Right lobe of liver (tissue), 6 donors: ENCODE data around the gene PADI2. TPM values are rescaled to one million over a fixed set of nuclear protein-coding genes. Genes with fewer than 3 reads are reported as not detected.

Experiments used
- ATAC-seq, 4 donors: fragments of 200-7000 bp; cut with Tn5 transposase; one replicate each; pipeline ENCODE4 v1.9.1; 2020; ENCODE audit warnings: mild to moderate bottlenecking in 4 of 4, moderate library complexity in 4 of 4
- DNase-seq, 3 donors: peaks; one replicate each; pipeline ENCODE4 v3.0.0-alpha.2; 2020
- H3K27ac ChIP-seq, 3 donors: fragments of 200-600 bp; one replicate each; pipeline ENCODE4 v1.8.0; 2022
- H3K27me3 ChIP-seq, 2 donors: fragments of 200-600 bp; one replicate each; pipeline ENCODE4 v1.8.0; 2022
- H3K36me3 ChIP-seq, 4 donors: fragments of 200-600 bp; sonication (generic) in 1 of 4; one replicate each; pipeline versions ENCODE4 v1.5.1 to v1.8.0; 2017 to 2022; ENCODE audit warnings: control low read depth in 1 of 4
- H3K4me1 ChIP-seq, 4 donors: fragments of 200-600 bp; sonication (generic) in 1 of 4; one replicate each; pipeline versions ENCODE4 v1.5.1 to v1.8.0; 2017 to 2022; ENCODE audit warnings: control low read depth in 1 of 4
- H3K4me3 ChIP-seq, 3 donors: fragments of 200-600 bp; one replicate each; pipeline ENCODE4 v1.8.0; 2022
- H3K9me3 ChIP-seq, 4 donors: fragments of 200-600 bp; sonication (generic) in 1 of 4; one replicate each; pipeline versions ENCODE4 v1.5.1 to v1.8.0; 2017 to 2022; ENCODE audit warnings: control low read depth in 1 of 4
- POLR2A ChIP-seq: fragments of 450-650 bp; IDR thresholded peaks from one replicate; pipeline ENCODE4 v1.6.1; 2017; ENCODE audit warnings: antibody characterized with exemption, mild to moderate bottlenecking
- WGBS: methylation state at CpG from one replicate; pipeline ENCODE4 v1.1.6; 2018; ENCODE audit warnings: low coverage, low lambda C conversion rate; ENCODE audit not compliant: insufficient coverage; ENCODE audit errors: missing lambda C conversion rate; 5-methylcytosine and 5-hydroxymethylcytosine counted together
- intact Hi-C, 2 donors: fragments of 100-400 bp; cut with DNase I; formaldehyde crosslinking; loops; one replicate each; pipeline versions ENCODE4 v1.11.2 to v1.14.1; 2022
- total RNA-seq, 6 experiments: library from RNA; depleted of rRNA in 2 of 6; stranded (reverse); fragments of >200 nt in 2 of 6; fragmentation: NEBNext Ultra II Directional in 3 of 6; extraction: Animal tissue kit (Norgen Biotek cat#: 25700) in 3 of 6; gene quantifications; one replicate each; pipeline versions ENCODE4 v1.1.0 to v1.2.4, GENCODE V29; 2016 to 2023
- TF ChIP-seq, protein P1 (sequence below), 4 donors: fragments of 200-600 bp in 3 of 4; fragments of 450-650 bp in 1 of 4; IDR thresholded peaks; one replicate each; pipeline versions ENCODE4 v1.5.1 to v1.8.0; 2016 to 2022; ENCODE audit warnings: antibody characterized with exemption in 4 of 4, mild to moderate bottlenecking in 2 of 4
- donor health status: DM: no; HTN: yes; CAD: no.
- donor health status: DM: no; HTN: no; CAD: no.
- donor health status: DM: no; HTN: no; CAD: no.
- donor health status: DM: no; HTN: yes; CAD: no.
- donor health status: DM: no; HTN: yes; CAD: no.

PADI2 gene
- total RNA-seq, 6 experiments from 2014 or later, result 0.20 to 1.4 (median 0.78) TPM

DNA sequence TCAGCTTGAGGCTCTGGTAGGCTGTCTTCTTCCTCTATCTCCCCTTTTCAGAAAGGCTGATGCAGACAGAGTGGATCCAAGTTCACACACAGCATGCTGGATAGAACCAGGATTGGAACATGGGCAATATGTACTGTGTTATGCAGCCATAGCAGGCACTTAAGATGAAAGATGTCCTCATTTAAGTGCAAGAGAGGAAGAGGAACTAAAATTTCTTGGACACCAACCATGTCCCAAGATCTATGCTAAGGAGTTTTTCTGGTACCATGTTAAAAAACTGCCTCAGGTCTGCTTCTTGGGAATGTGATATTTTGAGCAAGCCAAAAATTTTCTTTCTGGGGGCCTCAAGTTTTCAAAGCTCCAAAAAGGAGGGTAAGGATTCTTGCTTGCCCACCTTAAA lies 66.6 kb downstream of the PADI2 start:
- H3K4me1 ChIP-seq, result peaks cover 0 to 29% (median 9%) of the 10 kb centered on the region in 4 donors
- no peak for ATAC-seq
- TF ChIP-seq, protein P1, sequence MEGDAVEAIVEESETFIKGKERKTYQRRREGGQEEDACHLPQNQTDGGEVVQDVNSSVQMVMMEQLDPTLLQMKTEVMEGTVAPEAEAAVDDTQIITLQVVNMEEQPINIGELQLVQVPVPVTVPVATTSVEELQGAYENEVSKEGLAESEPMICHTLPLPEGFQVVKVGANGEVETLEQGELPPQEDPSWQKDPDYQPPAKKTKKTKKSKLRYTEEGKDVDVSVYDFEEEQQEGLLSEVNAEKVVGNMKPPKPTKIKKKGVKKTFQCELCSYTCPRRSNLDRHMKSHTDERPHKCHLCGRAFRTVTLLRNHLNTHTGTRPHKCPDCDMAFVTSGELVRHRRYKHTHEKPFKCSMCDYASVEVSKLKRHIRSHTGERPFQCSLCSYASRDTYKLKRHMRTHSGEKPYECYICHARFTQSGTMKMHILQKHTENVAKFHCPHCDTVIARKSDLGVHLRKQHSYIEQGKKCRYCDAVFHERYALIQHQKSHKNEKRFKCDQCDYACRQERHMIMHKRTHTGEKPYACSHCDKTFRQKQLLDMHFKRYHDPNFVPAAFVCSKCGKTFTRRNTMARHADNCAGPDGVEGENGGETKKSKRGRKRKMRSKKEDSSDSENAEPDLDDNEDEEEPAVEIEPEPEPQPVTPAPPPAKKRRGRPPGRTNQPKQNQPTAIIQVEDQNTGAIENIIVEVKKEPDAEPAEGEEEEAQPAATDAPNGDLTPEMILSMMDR (IDR thresholded peaks at IDR 0.05), result no peak
- TF ChIP-seq POLR2A, result no peak
- no peaks in the 10 kb centered on the region for H3K9me3 ChIP-seq
- H3K27ac ChIP-seq, result peak overlapping the region in 2 of 3 donors; percentile 94 to 97
- intact Hi-C loops, result no loop called here
- H3K27me3 ChIP-seq, result no peaks in the 10 kb centered on the region
- no peak for DNase-seq
- H3K36me3 ChIP-seq, result peaks cover 0 to 19% (median 3%) of the 10 kb centered on the region in 4 donors
- peak overlapping the region; percentile 63 to 93 (median 86) for H3K4me3 ChIP-seq

DNA sequence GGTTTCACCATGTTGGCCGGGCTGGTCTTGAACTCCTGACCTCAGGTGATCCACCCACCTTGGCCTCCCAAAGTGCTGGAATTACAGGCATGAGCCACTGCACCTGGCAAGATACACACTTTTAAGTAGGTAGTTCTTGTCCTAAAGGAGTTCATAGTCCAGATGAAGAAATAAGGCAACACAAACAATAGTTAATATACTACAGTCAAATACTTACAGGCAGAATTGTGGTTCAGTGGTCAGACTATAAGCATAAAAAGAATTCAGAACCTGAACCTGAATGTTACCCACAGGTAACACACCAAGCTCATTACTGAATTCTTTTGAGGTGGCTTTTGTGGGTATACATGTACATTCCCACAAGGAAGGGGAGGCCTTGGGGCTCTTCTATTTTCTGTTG lies 67.2 kb downstream of the PADI2 start:
- no peaks in the 10 kb centered on the region for H3K27me3 ChIP-seq
- H3K27ac ChIP-seq, result peak overlapping the region in 2 of 3 donors; percentile 94 to 97
- peaks cover 0 to 19% (median 3%) of the 10 kb centered on the region in 4 donors for H3K36me3 ChIP-seq
- TF ChIP-seq POLR2A, result no peak
- TF ChIP-seq, protein P1 (IDR thresholded peaks at IDR 0.05), result no peak
- peaks cover 0 to 35% (median 9%) of the 10 kb centered on the region in 4 donors for H3K4me1 ChIP-seq
- H3K9me3 ChIP-seq, result no peaks in the 10 kb centered on the region
- intact Hi-C loops, result no loop called here
- ATAC-seq (peak in 1 of 4 donors; percentile 2), DNase-seq (no peak)
- no CpG with 5 or more reads among the region's 1 CpG for WGBS
- peak overlapping the region in 2 of 3 donors; percentile 86 to 93 for H3K4me3 ChIP-seq

DNA sequence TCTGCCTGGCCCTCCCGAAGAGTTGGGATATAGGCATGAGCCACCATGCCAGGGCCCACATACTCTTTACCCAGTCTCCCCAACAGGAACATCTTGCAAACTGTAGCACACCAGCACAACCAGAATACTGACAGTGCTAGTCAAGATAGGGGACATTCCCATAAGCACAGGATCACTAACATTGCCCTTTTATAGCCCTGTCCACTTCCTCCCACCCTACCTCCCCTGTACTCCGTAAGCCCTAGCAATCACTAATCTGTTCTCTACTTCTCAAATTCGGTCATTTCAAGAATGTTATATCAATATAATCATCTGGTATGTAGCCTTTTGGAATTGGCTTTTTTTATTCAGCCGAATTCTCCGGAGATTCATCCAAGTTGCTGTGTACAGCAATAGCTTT lies 71.3 kb downstream of the PADI2 start:
- peaks cover 0 to 2% (median 0%) of the 10 kb centered on the region in 4 donors for H3K9me3 ChIP-seq
- H3K27me3 ChIP-seq, result no peaks in the 10 kb centered on the region
- 88% methylated on average over 5 of the region's 5 CpGs for WGBS
- H3K36me3 ChIP-seq, result peaks cover 0 to 37% (median 20%) of the 10 kb centered on the region in 4 donors
- no peak overlapping the region for H3K4me3 ChIP-seq
- H3K27ac ChIP-seq, result no peak overlapping the region
- peaks cover 0 to 47% (median 11%) of the 10 kb centered on the region in 4 donors for H3K4me1 ChIP-seq
- TF ChIP-seq, protein P1 (IDR thresholded peaks at IDR 0.05), result no peak
- TF ChIP-seq POLR2A, result no peak
- ATAC-seq (no peak), DNase-seq (no peak)
- intact Hi-C loops, result no loop called here

DNA sequence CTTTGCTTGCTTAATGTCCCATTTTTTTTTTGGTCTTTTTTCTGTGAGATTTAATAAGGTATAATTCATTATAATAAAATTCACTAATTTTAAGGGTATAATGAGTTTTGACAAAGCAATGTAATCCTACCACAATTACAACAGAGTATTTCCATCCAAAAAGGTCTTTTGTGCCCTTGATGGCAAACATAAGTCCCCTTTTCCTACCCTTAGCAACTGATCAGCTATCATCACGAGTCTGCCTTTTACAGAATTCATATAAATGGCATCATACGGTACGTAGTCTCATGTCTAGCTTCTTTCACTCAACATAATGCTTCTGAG lies 73.0 kb downstream of the PADI2 start:
- H3K9me3 ChIP-seq, result peaks cover 0 to 2% (median 0%) of the 10 kb centered on the region in 4 donors
- H3K36me3 ChIP-seq, result peaks cover 0 to 46% (median 25%) of the 10 kb centered on the region in 4 donors
- TF ChIP-seq POLR2A, result no peak
- TF ChIP-seq, protein P1 (IDR thresholded peaks at IDR 0.05), result no peak
- intact Hi-C loops, result no loop called here
- no peaks in the 10 kb centered on the region for H3K27me3 ChIP-seq
- no peak for DNase-seq
- no peak overlapping the region for H3K27ac ChIP-seq
- H3K4me3 ChIP-seq, result no peak overlapping the region
- 33% methylated on average over 3 of the region's 3 CpGs for WGBS
- peaks cover 0 to 39% (median 8%) of the 10 kb centered on the region in 4 donors for H3K4me1 ChIP-seq
- peak in 1 of 4 donors; percentile 10 for ATAC-seq
